ENCODE data around the gene DNER.

Gene DNER

GRCh38 chr2:229429589-229429988 is 284.8 kb downstream of the DNER start:
- DNase-seq: no peak

- no peak for DNase-seq
Measured at GRCh38 chr2:229426464-229426863, 287.9 kb downstream of the DNER start.

- no peak for DNase-seq
Measured at GRCh38 chr2:229425598-229425997, 288.8 kb downstream of the DNER start.

- no peak for DNase-seq
Measured at GRCh38 chr2:229422063-229422462, 292.3 kb downstream of the DNER start.

GRCh38 chr2:229419158-229419557 is 295.2 kb downstream of the DNER start:
- DNase-seq: no peak

- DNase-seq: no peak
Measured at GRCh38 chr2:229417916-229418315, 296.4 kb downstream of the DNER start.

- DNase-seq: no peak
Measured at GRCh38 chr2:229417176-229417575, 297.2 kb downstream of the DNER start.

GRCh38 chr2:229416116-229416694 is 298.1 kb downstream of the DNER start:
- no peak for DNase-seq

- no peak for DNase-seq
Measured at GRCh38 chr2:229414631-229415030, 299.7 kb downstream of the DNER start.

GRCh38 chr2:229412686-229413085 is 301.7 kb downstream of the DNER start:
- DNase-seq: no peak

- DNase-seq: no peak
Measured at GRCh38 chr2:229410946-229411345, 303.4 kb downstream of the DNER start.

- no peak for DNase-seq
Measured at GRCh38 chr2:229410264-229410663, 304.1 kb downstream of the DNER start.

GRCh38 chr2:229409751-229410181 is 304.6 kb downstream of the DNER start:
- no peak for DNase-seq

- DNase-seq: no peak
Measured at GRCh38 chr2:229408962-229409361, 305.4 kb downstream of the DNER start.

GRCh38 chr2:229408356-229408755 is 306.0 kb downstream of the DNER start:
- no peak for DNase-seq

- DNase-seq: no peak
Measured at GRCh38 chr2:229407170-229407569, 307.2 kb downstream of the DNER start.

- no peak for DNase-seq
Measured at GRCh38 chr2:229405796-229406195, 308.6 kb downstream of the DNER start.

- DNase-seq: no peak
Measured at GRCh38 chr2:229403296-229403695, 311.1 kb downstream of the DNER start.

GRCh38 chr2:229401171-229401865 is 313.0 kb downstream of the DNER start:
- DNase-seq: no peak

- no peak for DNase-seq
Measured at GRCh38 chr2:229393926-229394325, 320.4 kb downstream of the DNER start.

GRCh38 chr2:229392196-229392595 is 322.2 kb downstream of the DNER start:
- no peak for DNase-seq

GRCh38 chr2:229388731-229389130 is 325.6 kb downstream of the DNER start:
- no peak for DNase-seq

- DNase-seq: no peak
Measured at GRCh38 chr2:229387866-229388265, 326.5 kb downstream of the DNER start.

- no peak for DNase-seq
Measured at GRCh38 chr2:229380101-229380625, 334.2 kb downstream of the DNER start.

- DNase-seq: no peak
Measured at GRCh38 chr2:229378386-229378785, 336.0 kb downstream of the DNER start.
